Fibroblast of skin of back (primary cell): ENCODE results near the gene KCNC1.

Experiments
- DNase-seq: peaks from one replicate; pipeline ENCODE4 v3.0.0-alpha.2; 2013

KCNC1 gene

GRCh38 chr11:17775035-17775348, 40.4 kb downstream of the KCNC1 start:
- DNase-seq: no peak

- DNase-seq: no peak
These were observed 41.1 kb downstream of the KCNC1 start for GRCh38 chr11:17775507-17776211.

- no peak for DNase-seq
These were observed 41.8 kb downstream of the KCNC1 start for GRCh38 chr11:17776212-17776875.

DNA sequence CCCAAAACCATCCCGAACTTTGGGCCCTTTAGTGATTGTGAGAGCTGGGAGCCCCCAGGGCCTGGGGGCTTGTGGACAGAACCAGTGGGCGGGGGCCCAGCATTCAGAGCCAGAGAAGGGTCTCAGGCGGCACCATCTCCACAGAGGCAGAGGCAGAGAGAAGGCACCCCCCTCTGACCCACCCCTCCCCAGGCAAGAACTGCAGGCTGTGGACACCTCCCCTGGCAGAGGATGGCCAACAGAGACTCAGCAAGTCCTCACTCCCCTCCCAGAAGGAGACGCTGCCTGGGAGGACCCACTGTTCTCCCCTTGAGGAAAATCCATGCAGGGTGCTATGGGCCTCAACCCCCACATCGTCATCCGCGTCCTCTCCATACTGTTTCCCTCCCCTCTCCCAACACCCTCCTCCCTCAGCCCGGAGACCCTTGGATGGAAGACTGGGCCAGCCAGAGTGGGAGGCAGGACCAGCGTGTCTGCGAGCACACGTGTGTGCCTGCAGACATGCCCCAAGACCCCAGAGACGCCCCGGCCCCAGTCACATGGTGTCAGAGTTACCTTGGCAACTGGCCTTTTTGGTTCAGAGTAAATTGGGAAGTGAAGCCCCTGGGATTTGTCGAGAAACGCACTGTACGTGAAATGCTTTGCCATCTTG, 42.6 kb downstream of the KCNC1 start:
- no peak for DNase-seq

DNA sequence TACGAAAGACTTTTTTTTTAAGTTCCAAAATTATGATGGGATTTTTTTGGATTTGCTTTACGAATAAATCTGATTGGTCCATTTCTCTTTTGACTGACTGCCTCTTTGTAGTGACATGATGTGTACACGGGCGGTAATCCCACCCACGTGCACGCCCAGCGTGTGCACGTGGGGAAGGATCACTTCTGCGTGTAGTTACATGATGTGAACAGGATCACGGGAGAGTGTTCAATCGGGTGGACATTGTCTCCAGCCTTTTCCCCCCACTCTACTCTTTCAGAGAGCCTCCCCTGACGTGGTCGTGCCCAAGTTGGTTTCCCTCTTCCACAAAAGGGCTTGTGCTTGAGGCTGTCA, 43.1 kb downstream of the KCNC1 start:
- no peak for DNase-seq

DNA sequence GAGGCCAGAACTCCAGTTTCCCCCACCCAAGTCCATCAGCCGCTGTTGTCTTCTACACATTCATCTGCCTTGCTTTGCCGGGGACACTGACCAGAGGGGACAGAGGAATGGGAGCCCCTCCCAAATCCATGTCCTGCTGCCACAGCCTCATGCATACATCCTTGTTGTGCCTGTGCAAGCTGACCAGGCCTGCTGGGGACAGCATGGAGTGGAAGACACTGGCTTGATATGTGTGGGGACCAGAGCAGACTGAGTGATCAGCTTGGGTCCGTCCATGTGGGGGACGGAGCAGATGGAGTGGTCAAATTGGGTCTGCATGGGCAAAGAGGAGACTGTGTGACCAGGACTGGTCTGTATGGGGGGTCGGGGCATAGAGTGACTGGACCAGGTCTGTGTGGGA, 43.8 kb downstream of the KCNC1 start:
- no peak for DNase-seq

GRCh38 chr11:17778956-17779860, 44.6 kb downstream of the KCNC1 start:
- no peak for DNase-seq

DNA sequence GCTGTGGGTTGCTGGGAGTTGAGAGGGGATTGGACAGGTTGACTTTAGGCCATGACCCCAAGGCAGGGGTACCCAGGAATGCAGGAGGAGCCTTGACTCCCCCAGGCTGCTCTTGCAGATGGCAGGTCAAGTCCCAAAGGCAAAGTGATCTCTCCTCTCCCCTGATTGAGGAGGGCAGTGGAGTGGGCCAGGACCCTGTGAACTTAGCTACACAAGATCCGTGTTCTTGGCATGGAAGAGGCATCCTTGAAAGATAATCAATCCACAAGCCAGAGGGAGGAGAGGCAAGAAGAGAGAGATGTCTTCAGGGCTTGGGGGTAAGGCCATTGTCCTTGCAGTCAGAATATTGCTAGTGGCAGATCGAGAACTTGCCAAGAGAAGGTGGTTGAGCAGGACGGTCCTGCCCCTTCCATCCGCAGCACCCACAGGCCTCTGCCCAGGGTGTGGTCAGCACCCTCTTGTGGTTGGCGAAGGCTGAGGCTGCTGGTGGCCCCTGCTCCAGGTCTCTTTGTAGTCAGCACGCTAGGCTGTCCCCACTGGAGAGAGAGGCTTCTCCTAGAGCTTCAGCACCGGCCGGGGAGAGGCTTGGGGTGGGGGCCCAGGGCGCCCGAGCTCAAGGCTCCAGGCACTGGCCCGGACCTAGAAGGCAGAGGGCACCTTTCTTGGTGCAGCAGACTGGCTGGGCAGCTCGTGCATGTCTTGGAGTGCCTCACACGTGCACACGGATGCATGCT, 45.4 kb downstream of the KCNC1 start:
- DNase-seq: no peak

DNA sequence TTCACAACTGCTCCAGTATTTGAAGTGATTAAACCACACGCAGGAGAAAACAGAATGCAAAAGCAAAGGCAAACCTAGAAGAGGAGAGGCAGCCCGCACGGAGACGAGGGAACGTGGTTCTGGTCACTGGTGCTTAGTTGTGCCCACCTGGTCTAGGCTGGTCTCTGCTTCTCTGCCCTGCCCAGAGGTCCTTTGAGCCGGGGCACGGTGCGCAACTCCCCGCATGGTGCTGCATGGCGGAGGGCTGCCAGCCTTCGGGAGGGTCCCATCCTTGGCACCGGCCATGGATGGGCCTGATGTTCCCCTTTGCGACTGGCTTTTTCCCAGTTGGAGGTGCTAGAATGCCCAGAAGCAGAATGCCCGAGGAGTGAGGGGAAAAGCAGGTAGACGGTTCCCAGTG, 46.1 kb downstream of the KCNC1 start:
- DNase-seq: no peak

GRCh38 chr11:17781221-17781620, 46.6 kb downstream of the KCNC1 start:
- no peak for DNase-seq

DNA sequence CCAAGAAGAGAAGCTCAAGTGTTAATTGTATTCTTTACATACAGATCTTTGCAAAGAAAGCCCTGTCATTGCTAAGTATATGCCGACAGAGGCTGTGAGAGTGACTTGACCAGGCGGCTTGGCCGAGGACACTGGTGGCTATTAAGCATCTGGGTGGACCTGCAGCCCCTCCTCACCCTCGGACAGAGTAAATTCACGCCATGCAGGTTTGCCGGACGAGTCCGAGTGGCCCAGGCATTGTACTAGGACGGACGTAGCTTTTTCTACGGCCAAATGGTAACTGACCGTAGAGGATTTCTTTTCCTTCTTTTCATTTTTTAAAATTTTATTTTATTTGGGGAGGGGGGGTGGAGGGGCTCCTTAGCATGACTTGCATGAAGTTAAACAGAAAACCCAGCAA, 47.0 kb downstream of the KCNC1 start:
- no peak for DNase-seq

GRCh38 chr11:17782145-17782544, 47.6 kb downstream of the KCNC1 start:
- DNase-seq: no peak

- DNase-seq: no peak
These were observed 48.2 kb downstream of the KCNC1 start for GRCh38 chr11:17782603-17783337.

DNA sequence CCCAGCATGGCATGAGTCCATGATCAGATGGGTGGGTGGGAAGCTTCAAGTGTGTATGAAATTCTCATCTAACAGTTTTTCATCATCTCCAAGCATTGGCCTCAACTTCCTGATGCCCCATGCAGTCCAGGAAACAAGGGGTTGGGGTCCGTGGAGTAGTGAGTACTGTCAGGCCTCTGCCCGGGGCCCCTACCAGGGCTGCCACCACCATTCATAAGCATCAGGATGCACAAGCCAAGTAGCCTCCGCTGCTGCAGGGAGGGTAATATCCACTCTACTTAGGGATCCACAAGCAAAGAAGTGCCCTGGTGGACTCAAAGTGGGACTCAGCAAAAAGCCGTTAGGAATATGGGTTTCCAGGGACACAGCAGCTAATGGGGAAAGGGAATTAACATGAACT, 49.3 kb downstream of the KCNC1 start:
- no peak for DNase-seq

DNA sequence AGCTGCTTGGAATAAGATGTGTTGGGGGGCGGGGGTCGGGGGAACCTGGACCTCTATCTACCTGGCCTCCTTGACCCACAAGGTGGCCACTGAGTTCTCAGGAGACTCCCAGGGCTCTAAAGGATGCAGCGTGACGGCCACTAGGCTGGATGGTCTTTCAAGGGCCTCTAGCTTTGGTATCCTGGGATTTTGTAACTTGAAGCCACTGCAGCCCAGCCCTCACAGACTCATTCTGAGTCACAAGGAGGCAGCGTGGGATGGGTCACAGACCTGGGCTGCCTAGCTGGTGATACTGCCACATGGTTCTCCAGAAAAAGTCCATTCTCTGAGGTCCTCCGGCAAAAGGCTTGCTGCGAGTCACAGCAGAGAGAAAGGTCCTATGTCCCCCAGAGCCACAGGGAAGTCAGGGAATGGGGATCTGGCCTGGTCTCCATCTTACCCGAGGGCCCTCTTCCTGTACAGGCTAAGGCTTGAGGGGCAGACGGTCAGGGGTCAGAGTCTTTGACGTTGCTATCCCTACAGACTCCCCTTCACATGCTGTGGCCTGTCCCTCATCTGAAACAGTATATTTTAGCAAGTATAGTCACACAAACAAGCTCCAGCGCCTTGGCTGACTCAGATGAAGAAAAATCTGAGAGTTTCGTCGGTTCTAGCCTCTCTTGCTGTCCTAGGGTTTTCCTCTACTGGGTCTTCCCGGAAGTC, 52.4 kb downstream of the KCNC1 start:
- peak; percentile 81 for DNase-seq

DNA sequence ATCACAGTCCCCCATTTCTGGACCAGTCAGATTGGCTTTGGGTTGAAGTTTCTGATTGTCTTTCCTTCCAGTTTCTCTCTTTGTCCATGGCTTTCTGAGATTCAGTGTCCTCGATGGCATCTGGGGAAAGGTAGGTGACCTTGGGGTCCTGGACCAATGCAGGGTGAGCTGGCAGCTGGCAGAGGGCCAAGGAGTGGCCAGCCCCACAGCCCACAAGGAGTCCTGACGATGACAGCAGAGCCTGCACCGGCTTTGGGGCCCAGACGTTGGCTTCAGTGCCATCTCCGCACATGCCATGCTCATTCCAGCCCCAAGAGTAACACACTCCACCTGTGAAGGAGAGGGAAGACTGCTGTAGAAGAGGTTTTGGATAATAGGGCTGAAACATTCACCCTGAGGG, 53.5 kb downstream of the KCNC1 start:
- DNase-seq: no peak

DNA sequence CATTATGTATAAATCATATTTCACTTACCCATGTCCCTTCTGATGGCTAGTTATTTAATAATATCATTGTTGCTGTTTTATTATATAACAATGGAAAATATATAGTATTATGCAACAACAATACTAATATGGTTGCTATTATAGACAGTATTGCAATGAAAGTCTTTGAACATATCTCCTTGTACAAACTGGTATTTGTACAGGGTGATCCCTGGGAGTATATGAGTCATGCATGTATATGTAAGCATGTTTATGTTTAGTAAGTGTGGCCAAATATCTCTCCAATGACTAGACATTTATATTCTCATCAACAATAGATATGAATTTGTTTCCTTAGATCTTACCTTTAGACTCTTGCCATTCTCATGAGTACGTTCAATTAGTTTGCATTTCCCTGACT, 55.9 kb downstream of the KCNC1 start:
- DNase-seq: peak; percentile 58

DNA sequence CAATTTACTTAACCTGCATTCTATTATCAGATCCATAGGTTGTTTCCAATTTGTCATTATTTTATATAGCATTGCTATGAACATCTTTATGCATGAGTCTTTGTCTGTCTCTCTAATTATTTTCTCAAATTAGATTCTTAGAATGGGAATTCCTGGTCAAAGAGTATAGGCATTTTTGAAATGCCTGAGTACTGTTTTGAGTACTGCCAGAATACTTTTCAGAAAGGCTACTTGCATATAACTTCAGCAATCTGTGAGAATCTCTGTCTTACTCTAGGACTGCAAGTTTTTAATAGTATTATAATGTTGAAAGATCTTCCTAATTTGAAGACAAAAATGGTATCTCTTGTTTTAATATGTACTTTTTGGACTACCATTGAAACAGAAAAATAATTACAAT, 56.6 kb downstream of the KCNC1 start:
- no peak for DNase-seq

DNA sequence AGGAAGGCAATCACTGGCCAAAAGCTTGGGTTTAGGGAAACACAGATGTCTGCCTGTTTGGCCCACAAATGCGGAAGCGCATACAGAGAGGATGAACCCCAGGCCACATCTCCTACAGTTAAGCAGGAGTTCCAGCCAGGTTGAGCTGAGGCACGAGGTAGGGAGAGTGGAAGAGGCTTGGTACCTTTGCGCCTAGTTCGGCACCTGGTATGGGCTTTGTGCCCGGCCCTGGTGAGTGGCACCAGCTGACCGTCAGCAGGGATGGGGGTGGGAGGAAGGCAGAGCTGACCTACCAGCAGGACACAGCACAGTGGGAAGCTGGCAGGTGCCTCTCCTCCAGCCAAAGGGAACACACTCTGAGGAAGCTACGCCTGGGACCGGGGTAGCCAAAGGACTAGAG, 57.6 kb downstream of the KCNC1 start:
- no peak for DNase-seq

DNA sequence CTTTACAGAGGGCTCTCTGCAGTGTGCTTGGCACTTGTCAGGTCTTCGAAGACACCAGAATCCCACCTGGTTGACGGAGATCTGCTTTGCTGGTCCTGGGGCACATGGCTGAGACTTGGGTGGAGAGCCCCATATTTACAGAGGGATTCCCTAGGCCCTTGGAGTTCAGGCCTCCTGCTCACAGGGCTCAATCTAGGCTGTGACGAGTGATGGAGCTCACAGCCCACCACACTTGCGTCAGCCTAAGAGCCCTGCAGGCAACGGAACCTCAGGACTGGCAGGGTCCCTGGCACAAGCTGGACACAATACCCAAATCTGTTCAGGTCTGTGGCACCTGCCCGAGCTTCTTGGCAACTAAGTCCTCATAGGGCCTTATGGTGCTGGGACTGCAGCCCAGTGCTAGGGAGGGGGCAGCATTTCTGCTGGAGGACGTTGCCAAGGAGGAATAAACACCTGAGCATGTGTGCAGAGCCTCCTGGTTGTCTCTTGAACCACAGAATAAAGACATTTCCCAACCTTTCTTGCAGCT, 59.1 kb downstream of the KCNC1 start:
- no peak for DNase-seq

GRCh38 chr11:17794981-17795380, 60.4 kb downstream of the KCNC1 start:
- no peak for DNase-seq
